ENCODE results near the gene CLCN1.

DNA sequence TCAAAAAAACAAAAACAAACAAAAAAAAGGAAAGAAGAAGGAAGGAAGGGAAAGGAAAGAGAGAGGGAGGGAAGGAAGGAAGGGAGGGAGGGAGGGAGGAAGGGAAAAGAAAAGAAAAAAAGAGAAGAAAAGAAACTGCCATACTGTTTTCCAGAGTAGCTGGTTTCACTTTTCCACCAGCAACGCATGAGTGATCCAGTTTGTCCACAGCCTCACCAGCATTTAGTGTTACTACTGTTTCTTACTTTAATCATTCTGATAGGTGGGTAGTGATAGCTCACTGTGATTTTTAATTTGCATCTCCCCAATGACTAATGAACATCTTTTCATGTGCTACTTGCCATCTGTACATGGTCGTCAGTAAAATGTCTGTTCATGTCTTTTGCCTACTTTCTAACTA, 43.0 kb upstream of the CLCN1 start:
- TF ChIP-seq CTCF (conservative IDR thresholded peaks at IDR 0.05; ENCODE audit: low read length) (no peak), EZH2phosphoT487 (IDR thresholded peaks at IDR 0.05; ENCODE audit: borderline replicate concordance, low read depth, low read length) (no peak)

Data from OCI-LY7 (cell line).